ENCODE measurements around the gene TYW3.

TYW3 gene

GRCh38 chr1:74732960-74733603 is at the start of gene TYW3, which contains the start of gene CRYZ:
TSS of gene TYW3 (plus strand) at chr1:74733152. CDS start at chr1:74733245, 93 bp downstream.
TSS of gene CRYZ (minus strand) at chr1:74733050. CDS start at chr1:74724821, 8,229 bp downstream.
- DNase-seq (ENCODE audit: extremely low read depth in 1 of 2, low read depth in 1 of 2): peak; percentile 60 to 81

- no peak for DNase-seq (ENCODE audit: extremely low read depth in 1 of 2, low read depth in 1 of 2)
Measured at GRCh38 chr1:74683656-74684055, 49.3 kb upstream of the TYW3 start.

GRCh38 chr1:74684301-74684700 is 48.7 kb upstream of the TYW3 start:
- DNase-seq (ENCODE audit: extremely low read depth in 1 of 2, low read depth in 1 of 2): no peak

- no peak for DNase-seq (ENCODE audit: extremely low read depth in 1 of 2, low read depth in 1 of 2)
Measured at GRCh38 chr1:74686928-74687327, 46.0 kb upstream of the TYW3 start.

- DNase-seq (ENCODE audit: extremely low read depth in 1 of 2, low read depth in 1 of 2): no peak
Measured at GRCh38 chr1:74689621-74690363, 43.2 kb upstream of the TYW3 start.

- DNase-seq (ENCODE audit: extremely low read depth in 1 of 2, low read depth in 1 of 2): no peak
Measured at GRCh38 chr1:74690364-74690696, 42.6 kb upstream of the TYW3 start.

- DNase-seq (ENCODE audit: extremely low read depth in 1 of 2, low read depth in 1 of 2): no peak
Measured at GRCh38 chr1:74690909-74691308, 42.0 kb upstream of the TYW3 start.

- DNase-seq (ENCODE audit: extremely low read depth in 1 of 2, low read depth in 1 of 2): no peak
Measured at GRCh38 chr1:74693473-74693872, 39.5 kb upstream of the TYW3 start.

- no peak for DNase-seq (ENCODE audit: extremely low read depth in 1 of 2, low read depth in 1 of 2)
Measured at GRCh38 chr1:74697832-74698231, 35.1 kb upstream of the TYW3 start.

- DNase-seq (ENCODE audit: extremely low read depth in 1 of 2, low read depth in 1 of 2): no peak
Measured at GRCh38 chr1:74699331-74699730, 33.6 kb upstream of the TYW3 start.

GRCh38 chr1:74703386-74704182 is 29.4 kb upstream of the TYW3 start:
- DNase-seq (ENCODE audit: extremely low read depth in 1 of 2, low read depth in 1 of 2): no peak

- no peak for DNase-seq (ENCODE audit: extremely low read depth in 1 of 2, low read depth in 1 of 2)
Measured at GRCh38 chr1:74712881-74713280, 20.1 kb upstream of the TYW3 start.

- no peak for DNase-seq (ENCODE audit: extremely low read depth in 1 of 2, low read depth in 1 of 2)
Measured at GRCh38 chr1:74713849-74714248, 19.1 kb upstream of the TYW3 start.

- DNase-seq (ENCODE audit: extremely low read depth in 1 of 2, low read depth in 1 of 2): no peak
Measured at GRCh38 chr1:74714429-74715235, 18.3 kb upstream of the TYW3 start.

GRCh38 chr1:74715236-74715502 is 17.8 kb upstream of the TYW3 start:
- no peak for DNase-seq (ENCODE audit: extremely low read depth in 1 of 2, low read depth in 1 of 2)

GRCh38 chr1:74715806-74716205 is 17.1 kb upstream of the TYW3 start:
- DNase-seq (ENCODE audit: extremely low read depth in 1 of 2, low read depth in 1 of 2): no peak

GRCh38 chr1:74716822-74717221 is 16.1 kb upstream of the TYW3 start:
- DNase-seq (ENCODE audit: extremely low read depth in 1 of 2, low read depth in 1 of 2): no peak

- no peak for DNase-seq (ENCODE audit: extremely low read depth in 1 of 2, low read depth in 1 of 2)
Measured at GRCh38 chr1:74717626-74718025, 15.3 kb upstream of the TYW3 start.

GRCh38 chr1:74726063-74726462 is 6.9 kb upstream of the TYW3 start:
- no peak for DNase-seq (ENCODE audit: extremely low read depth in 1 of 2, low read depth in 1 of 2)

- DNase-seq (ENCODE audit: extremely low read depth in 1 of 2, low read depth in 1 of 2): no peak
Measured at GRCh38 chr1:74728736-74729135, 4.2 kb upstream of the TYW3 start.
